Hematopoietic multipotent progenitor cell treated with erythropoietin and hydrocortisone succinate and interleukin-3 and kit ligand, for 15 days (in vitro differentiated cells): ENCODE results near the gene ZNF35.

Experiments used
- DNase-seq: peaks from one replicate; pipeline ENCODE4 v3.0.0-alpha.2; 2015; ENCODE audit warnings: low spot score

Gene ZNF35

GRCh38 chr3:44685128-44685800 is 36.7 kb downstream of the ZNF35 start:
- DNase-seq: no peak

- no peak for DNase-seq
Measured at GRCh38 chr3:44687898-44688297, 39.4 kb downstream of the ZNF35 start.
